ENCODE results near the gene IPPK.
"Not testable (repeated sequence)": the region's sequence is repeated elsewhere in the genome, so short reads cannot be mapped to it uniquely, and the experiment has no call there.

DNA sequence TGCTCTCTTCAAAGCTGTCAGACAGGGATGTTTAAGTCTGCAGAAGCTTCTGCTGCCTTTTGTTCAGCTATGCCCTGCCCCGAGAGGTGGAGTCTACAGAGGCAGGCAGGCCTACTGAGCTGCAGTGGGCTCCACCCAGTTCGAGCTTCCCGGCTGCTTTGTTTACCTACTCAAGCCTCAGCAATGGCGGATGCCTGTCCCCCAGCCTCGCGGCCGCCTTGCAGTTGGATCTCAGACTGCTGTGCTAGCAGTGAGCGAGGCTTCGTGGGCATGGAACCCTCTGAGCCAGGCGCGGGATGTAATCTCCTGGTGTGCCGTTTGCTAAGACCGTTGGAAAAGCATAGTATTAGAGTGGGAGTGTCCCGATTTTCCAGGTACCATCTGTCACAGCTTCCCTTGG lies 96.3 kb downstream of the IPPK start:
- TF ChIP-seq, protein P1, sequence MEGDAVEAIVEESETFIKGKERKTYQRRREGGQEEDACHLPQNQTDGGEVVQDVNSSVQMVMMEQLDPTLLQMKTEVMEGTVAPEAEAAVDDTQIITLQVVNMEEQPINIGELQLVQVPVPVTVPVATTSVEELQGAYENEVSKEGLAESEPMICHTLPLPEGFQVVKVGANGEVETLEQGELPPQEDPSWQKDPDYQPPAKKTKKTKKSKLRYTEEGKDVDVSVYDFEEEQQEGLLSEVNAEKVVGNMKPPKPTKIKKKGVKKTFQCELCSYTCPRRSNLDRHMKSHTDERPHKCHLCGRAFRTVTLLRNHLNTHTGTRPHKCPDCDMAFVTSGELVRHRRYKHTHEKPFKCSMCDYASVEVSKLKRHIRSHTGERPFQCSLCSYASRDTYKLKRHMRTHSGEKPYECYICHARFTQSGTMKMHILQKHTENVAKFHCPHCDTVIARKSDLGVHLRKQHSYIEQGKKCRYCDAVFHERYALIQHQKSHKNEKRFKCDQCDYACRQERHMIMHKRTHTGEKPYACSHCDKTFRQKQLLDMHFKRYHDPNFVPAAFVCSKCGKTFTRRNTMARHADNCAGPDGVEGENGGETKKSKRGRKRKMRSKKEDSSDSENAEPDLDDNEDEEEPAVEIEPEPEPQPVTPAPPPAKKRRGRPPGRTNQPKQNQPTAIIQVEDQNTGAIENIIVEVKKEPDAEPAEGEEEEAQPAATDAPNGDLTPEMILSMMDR (IDR thresholded peaks at IDR 0.05; ENCODE audit: low read depth, low read length, poor library complexity, severe bottlenecking), result not testable (repeated sequence)
- not testable (repeated sequence) for TF ChIP-seq EZH2phosphoT487 (IDR thresholded peaks at IDR 0.05; ENCODE audit: borderline replicate concordance, low read length)

Measured in DOHH2 (cell line).